ES-I3 (cell line): ENCODE data around the gene AP2A2.

Experiments used
- H3K36me3 ChIP-seq: 2 replicates; pipeline ENCODE4 v1.6.1; 2013; ENCODE audit warnings: mild to moderate bottlenecking, low read length, control low read depth, moderate library complexity; ENCODE audit not compliant: insufficient read depth
- H3K4me1 ChIP-seq: 2 replicates; pipeline ENCODE4 v1.6.1; 2013; ENCODE audit warnings: mild to moderate bottlenecking, control low read depth, low read length; ENCODE audit not compliant: insufficient read depth
- H3K9ac ChIP-seq: 2 replicates; pipeline ENCODE4 v1.6.1; 2013; ENCODE audit warnings: low read depth, mild to moderate bottlenecking, low read length, moderate library complexity
- H3K9me3 ChIP-seq: 2 replicates; pipeline ENCODE4 v1.6.1; 2013; ENCODE audit warnings: mild to moderate bottlenecking, low read length, moderate library complexity; ENCODE audit not compliant: control insufficient read depth, insufficient read depth

The AP2A2 gene

DNA sequence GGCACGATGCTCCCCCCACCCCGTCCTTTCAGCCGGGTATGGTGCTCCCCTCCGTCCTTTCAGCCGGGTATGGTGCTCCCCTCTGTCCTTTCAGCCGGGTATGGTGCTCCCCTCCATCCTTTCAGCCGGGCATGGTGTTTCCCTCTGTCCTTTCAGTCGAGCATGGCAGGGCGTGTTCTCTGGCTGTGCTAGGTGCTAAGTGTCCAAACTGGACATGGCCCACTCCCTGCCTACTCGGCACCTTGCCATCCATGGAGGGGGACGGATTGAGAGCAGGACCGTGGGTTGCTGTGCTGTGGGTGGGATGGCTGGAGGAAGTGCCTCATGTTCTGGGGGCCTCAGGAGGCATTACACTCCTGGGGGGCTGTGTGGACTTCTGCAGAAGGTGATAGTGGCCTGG lies 65.4 kb downstream of the AP2A2 start:
- H3K4me1 ChIP-seq = no peaks in the 10 kb centered on the region
- H3K9ac ChIP-seq = no peak overlapping the region
- peaks cover 14% of the 10 kb centered on the region for H3K36me3 ChIP-seq
- H3K9me3 ChIP-seq = no peaks in the 10 kb centered on the region

DNA sequence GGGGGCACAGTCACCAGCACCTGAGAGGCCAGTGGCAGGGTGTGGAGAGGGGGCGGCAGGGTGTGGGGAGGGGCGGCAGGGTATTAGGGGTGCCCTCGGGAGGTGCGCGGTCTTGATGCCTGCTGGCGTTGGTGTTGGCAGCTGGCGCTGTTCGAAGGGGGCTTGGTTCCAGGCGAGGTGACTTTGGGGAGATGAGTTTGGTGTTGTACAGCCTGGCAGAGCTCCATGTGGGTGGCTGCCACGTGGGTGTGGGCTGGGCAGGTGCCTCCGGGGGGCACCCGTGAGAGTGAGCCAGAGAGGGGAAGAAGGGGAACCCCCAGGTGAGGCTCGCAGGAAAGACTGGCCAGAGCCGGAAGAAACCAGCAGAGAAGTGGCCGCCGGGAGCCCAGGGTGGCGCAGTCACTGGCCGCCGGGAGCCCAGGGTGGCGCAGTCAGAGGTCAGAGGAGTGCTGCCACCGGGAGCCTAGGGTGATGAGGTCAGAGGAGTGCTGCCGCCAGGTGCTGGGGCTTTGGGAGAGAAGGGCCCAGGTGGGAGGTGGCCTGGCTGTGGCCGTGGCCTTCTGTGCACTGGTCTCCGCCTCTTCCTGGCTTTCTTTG lies 66.1 kb downstream of the AP2A2 start:
- Histone ChIP-seq H3K4me1 (no peaks in the 10 kb centered on the region), H3K9ac (no peak overlapping the region), H3K9me3 (no peaks in the 10 kb centered on the region), H3K36me3 (peaks cover 16% of the 10 kb centered on the region)

DNA sequence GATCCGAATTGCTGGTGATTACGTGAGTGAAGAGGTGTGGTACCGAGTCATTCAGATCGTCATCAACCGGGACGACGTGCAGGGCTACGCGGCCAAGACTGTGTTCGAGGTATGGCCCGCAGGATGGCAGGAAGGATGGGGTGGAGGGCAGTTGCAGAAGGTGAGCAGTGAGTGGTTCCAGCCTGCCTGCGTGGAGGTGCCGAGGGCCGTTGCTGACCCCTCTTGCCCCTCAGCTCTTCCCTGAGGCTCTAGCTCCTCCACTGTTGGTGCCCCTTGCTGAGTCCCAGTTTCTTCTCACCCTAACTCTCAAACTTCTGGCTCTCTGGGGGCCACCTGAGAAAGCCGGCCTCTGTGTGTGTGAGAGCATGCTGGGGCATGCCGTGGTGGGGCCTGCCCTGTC lies 66.9 kb downstream of the AP2A2 start:
- H3K9me3 ChIP-seq = no peaks in the 10 kb centered on the region
- H3K9ac ChIP-seq = no peak overlapping the region
- H3K4me1 ChIP-seq = no peaks in the 10 kb centered on the region
- peaks cover 16% of the 10 kb centered on the region for H3K36me3 ChIP-seq

DNA sequence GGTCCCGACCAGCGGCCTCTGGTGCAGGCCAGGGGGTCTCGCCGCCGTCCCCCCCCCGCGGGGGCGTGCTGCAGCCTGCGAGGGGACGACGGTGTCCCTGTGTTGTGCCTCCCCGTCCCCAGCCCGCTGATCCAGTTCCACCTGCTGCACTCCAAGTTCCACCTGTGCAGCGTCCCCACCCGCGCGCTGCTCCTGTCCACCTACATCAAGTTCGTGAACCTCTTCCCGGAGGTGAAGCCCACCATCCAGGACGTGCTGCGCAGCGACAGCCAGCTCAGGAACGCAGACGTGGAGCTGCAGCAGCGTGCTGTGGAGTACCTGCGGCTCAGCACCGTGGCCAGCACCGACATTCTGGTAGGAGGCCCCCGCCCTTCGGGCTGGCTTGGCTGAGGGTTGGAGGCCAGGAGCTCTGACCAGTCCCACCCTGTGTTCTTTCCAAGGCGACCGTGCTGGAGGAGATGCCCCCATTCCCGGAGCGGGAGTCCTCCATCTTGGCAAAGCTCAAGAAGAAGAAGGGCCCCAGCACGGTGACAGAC lies 68.0 kb downstream of the AP2A2 start:
- peaks cover 16% of the 10 kb centered on the region for H3K36me3 ChIP-seq
- H3K4me1 ChIP-seq = no peaks in the 10 kb centered on the region
- H3K9ac ChIP-seq = no peak overlapping the region
- H3K9me3 ChIP-seq = no peaks in the 10 kb centered on the region

DNA sequence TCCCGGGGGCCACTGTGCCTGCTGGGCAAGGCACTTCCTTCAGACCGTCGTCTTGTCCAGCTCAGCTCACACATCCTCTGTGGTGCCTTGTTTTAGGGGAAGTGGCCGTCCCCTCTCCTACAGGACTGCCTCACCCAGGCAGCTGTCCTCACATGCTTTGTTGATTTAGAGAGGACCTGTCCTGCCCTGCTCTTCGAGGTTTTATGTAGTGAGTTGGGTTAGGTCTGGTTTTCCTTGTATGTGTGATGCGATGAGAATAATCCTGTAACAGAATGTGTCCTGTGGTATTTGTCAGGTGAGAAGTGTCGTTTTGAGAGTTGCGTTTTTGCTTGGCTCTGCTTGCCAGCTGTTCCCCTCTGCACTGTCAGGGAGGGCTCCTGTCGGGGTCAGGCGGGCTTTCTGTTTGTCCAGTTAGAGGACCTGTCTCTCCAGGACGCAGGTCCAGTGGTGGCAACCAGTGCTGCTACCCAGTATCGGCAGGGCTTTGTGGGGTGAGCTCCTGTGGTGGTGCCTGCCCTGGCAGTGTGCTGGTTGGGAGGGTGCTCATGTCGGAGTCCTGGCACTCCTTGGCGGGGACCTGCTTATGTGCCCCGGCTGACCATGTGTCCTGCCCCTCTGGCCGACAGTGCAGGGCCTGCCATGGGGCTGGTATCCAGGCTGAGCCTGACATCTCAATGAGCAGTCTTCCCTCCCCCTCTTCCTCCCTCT lies 69.5 kb downstream of the AP2A2 start:
- Histone ChIP-seq H3K9ac (no peak overlapping the region), H3K4me1 (no peaks in the 10 kb centered on the region), H3K9me3 (no peaks in the 10 kb centered on the region), H3K36me3 (peaks cover 10% of the 10 kb centered on the region)

DNA sequence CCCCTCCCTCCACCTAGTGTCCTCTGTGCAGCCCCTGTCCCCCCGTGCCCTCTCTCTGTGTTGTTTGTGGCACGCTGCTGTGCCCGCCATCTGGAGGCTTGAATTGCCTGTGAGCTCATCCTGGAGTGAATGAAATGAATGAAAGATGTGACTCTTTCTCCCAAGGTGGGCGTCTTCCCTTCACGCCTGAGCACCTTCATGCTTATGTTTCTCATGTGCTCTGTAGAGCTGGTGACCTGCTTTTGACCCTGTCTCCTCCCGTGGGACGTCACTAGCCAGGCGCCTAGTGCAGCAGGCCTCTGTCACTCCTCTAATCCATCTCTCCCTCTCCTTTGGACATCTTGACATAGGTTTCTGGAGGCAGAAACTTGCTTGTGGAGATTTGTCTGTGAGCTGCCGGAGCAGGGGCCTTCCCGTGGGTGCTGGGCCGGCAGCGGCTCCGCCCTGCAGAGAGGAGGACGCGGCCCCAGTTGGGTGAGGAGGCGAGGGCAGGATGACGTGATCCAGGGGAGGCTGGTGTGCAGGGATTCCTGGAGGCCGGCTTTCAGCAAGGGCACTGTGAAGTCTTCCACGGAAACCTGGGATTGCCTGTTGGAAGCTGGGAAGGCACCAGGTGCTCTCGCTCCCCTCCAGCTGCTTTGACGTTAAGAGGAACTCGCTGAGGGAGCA lies 70.2 kb downstream of the AP2A2 start:
- Histone ChIP-seq H3K36me3 (peaks cover 14% of the 10 kb centered on the region), H3K9me3 (no peaks in the 10 kb centered on the region), H3K4me1 (no peaks in the 10 kb centered on the region), H3K9ac (no peak overlapping the region)

DNA sequence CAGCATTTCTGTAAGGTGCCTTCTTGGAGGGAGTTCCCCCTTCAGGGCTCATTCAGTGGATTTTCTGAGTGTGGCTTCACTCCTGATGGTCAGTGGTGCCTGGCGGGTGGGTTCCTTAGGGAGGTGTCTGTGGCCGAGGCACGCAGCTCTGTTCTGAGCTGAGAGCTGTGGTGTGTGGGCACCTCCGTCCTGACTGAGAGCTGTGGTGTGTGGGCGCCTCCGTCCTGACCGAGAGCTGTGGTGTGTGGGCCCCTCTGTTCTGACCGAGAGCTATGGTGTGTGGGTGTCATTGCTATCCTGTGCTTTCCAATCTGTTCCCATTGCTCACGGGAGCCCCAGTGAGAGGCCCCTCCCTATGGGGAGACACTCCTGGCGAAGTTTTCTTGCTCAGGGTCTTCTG lies 71.0 kb downstream of the AP2A2 start:
- no peaks in the 10 kb centered on the region for H3K4me1 ChIP-seq
- H3K9me3 ChIP-seq = no peaks in the 10 kb centered on the region
- no peak overlapping the region for H3K9ac ChIP-seq
- peaks cover 15% of the 10 kb centered on the region for H3K36me3 ChIP-seq

DNA sequence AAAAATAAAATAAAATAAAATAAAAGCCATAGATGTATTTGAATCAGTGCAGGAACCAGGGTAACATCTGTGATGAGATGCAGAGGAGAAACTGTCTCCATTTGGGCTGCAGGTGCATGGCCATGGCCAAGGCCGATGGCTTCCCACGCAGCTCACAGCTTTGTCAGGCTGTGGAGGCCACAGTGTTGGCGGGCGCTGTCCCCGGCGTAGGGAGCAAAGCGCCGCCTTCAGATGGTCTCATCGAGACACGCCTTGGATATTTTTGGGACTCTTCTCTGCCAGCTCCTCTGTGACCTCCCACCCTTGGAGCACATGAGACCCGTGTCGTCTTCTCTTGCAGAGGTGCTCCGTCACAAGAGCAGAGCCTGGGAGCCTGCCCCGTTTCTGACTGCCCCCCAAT lies 72.2 kb downstream of the AP2A2 start:
- H3K36me3 ChIP-seq = peaks cover 15% of the 10 kb centered on the region

DNA sequence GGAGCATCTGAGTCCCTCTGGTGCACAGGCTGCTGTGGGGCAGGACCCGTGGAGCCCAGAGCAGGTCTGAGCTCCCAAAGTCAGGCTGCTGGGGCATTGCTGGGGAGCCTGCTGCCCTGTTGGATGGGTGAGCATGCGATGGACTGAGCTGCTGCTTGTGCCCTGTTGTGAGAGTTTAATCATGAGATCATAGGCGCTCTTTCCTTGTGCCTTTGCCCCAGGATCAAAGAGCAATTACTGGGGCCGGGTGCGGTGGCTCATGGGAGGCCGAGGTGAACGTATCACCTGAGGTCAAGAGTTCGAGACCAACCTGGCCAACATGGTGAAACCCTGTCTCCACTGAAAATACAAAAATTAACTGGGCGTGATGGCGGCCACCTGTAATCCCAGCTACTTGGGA lies 73.3 kb downstream of the AP2A2 start:
- H3K36me3 ChIP-seq = peaks cover 15% of the 10 kb centered on the region
- no peaks in the 10 kb centered on the region for H3K4me1 ChIP-seq
- no peaks in the 10 kb centered on the region for H3K9me3 ChIP-seq

More for the DNA sequence above, 72.2 kb downstream of the AP2A2 start:
- H3K9ac ChIP-seq = no peak overlapping the region
- no peaks in the 10 kb centered on the region for H3K9me3 ChIP-seq
- H3K4me1 ChIP-seq = no peaks in the 10 kb centered on the region

DNA sequence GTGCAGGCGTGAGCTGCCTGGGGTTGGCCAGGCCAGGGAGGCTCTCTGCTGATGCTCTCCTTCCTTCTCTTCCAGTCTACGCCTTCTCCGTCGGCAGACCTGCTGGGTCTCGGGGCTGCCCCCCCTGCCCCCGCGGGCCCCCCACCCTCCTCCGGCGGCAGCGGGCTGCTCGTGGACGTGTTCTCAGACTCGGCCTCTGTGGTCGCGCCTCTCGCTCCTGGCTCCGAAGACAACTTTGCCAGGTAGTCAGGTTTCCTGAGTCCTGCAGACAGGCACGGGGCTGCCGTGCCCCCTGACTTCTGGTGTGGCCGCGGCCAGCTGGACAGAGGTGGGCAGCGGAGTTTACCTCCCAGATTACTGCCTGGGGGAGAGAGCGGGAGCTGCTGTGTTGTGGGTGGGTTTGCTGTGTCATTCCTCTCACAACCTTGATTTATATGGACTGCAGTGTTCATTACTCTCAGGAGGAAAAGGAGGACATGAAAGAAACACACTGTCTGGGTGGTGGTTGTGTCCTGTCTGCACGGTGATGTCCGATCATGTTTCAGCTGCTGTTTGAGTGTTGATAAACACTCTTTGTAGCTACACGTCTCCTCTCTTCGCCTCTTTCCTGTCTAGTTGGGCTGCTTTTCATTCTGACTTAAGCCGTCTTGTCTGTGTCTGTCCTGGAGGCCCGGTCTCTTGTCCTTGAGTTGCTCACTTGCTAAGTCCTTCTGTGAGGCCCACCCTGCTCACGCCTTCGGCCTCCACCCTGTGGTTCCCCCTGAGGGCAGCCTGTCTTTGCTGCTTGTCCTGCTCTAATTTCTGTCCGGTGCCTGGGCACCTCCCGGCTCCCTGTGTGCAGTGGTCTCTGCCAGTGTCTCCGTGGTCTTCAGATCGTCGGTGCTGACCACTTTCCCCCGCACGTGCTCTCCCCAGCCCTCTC lies 74.9 kb downstream of the AP2A2 start:
- H3K9me3 ChIP-seq = no peaks in the 10 kb centered on the region
- peaks cover 11% of the 10 kb centered on the region for H3K36me3 ChIP-seq
- H3K9ac ChIP-seq = no peak overlapping the region
- H3K4me1 ChIP-seq = no peaks in the 10 kb centered on the region

More for the DNA sequence above, 73.3 kb downstream of the AP2A2 start:
- no peak overlapping the region for H3K9ac ChIP-seq

DNA sequence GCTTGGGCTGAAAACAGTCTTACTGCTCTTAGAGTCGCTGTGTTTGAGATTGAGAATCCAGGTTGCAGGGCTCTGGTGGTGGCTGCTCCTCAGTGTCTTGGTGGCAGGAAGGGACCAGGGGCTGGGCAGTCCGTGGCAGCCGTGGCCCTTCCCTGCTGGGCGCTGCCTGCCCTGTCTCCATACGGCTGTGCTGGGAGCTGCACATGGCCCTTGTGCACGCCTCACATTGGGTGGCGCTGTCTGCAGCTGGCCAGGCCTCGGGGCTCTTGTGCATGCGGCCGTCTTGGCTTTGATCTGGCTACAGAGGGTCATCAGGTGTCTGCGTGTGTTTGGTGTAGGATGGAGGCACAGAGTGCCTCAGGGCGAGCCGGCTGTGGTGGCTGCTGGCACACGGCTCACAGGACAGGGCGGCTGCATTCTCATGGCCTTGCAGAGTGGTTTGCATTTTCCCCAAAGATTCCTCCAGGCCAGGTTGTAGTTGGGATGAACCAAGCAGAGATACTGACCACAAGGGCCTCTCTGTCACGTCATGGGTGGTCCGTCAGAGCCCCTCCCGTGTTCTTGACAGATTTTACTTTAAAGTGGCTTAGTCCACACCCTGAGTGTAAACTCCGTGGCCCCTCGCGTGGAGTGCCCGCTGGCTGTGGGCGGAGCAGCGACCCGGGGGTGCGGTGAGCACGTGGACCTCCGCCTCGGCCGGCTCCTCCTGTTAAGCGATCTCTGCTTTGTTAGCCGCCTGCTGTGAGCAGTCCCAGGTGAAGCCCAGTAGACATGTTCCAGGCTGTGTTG lies 76.1 kb downstream of the AP2A2 start:
- no peaks in the 10 kb centered on the region for H3K4me1 ChIP-seq
- no peaks in the 10 kb centered on the region for H3K9me3 ChIP-seq
- no peak overlapping the region for H3K9ac ChIP-seq
- peaks cover 7% of the 10 kb centered on the region for H3K36me3 ChIP-seq

DNA sequence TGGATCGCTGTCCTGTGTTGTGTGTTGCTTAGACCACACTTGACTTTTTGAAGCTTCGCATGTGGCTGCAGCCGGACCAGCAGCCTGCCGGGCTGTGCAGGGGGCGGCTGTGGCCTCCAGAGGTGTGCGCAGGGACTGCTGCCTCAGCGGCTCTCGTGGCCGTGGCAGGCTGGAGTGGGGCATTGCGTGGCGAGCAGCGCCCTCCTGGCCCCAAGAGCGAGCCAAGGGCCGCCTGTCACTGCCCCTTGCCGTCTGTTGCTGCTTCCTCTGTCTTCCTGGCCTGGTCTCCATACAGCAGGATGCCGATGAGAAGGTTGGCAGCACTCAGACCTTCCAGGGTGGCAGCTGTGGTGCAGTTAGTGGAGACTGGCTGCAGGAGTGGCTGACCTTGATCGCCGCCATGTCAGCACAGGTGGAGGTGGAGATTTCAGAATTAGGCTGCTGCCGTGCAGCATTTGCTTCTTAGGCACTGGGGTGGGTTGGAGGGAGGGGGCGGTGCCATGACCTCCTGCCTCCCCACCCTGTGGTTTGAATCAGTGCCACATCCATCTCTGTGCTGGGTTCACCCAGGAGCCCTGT lies 76.8 kb downstream of the AP2A2 start:
- H3K9me3 ChIP-seq = no peaks in the 10 kb centered on the region
- H3K4me1 ChIP-seq = no peaks in the 10 kb centered on the region
- peaks cover 7% of the 10 kb centered on the region for H3K36me3 ChIP-seq
- no peak overlapping the region for H3K9ac ChIP-seq

DNA sequence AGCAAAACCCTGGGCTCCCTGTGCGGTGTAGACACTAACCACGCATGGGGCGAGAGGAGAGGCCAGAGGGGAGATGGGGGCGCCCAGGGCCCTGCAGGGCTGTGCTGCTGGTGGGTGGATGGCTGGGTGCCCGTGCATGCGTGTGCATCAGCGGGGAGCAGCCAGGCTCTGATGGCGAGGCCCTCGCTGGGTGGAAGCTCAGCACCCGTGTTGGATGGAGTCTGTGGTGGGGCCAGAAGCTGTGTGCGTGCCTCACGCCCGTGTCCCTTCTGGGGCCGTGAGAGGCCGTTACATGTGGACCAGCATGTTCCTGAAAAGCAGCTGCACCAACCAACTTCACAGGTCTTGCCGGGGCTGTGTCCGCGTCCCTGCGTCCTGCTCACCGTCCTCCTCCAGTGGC lies 77.5 kb downstream of the AP2A2 start:
- H3K9ac ChIP-seq = no peak overlapping the region
- H3K4me1 ChIP-seq = no peaks in the 10 kb centered on the region
- H3K36me3 ChIP-seq = peaks cover 7% of the 10 kb centered on the region
- H3K9me3 ChIP-seq = no peaks in the 10 kb centered on the region
